ENCODE measurements around the gene SYNM.

DNA sequence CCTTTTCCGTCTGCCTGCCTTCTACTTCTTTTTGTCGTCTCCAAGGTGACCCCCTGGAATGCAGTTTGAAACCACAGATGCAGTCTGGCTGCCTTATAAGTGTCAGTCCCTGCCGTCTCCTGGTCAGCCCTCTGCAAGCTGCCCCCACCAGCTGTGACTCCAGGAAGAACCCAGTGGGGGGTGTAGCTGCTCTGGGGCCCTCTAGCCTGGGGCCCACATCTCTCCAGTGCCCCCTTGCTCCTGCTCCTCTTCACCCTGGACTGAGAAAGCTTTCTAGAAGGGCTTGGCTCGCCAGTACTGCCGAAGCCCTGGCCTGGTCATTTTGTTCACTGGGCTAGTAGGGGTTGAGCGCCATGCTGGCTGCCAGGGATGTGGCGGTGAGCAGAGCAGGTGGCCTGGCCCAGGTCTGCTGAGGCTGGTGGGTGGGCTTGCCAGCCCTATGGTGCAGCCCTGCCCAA lies 21.3 kb downstream of the SYNM start:
- TF ChIP-seq, protein P1, sequence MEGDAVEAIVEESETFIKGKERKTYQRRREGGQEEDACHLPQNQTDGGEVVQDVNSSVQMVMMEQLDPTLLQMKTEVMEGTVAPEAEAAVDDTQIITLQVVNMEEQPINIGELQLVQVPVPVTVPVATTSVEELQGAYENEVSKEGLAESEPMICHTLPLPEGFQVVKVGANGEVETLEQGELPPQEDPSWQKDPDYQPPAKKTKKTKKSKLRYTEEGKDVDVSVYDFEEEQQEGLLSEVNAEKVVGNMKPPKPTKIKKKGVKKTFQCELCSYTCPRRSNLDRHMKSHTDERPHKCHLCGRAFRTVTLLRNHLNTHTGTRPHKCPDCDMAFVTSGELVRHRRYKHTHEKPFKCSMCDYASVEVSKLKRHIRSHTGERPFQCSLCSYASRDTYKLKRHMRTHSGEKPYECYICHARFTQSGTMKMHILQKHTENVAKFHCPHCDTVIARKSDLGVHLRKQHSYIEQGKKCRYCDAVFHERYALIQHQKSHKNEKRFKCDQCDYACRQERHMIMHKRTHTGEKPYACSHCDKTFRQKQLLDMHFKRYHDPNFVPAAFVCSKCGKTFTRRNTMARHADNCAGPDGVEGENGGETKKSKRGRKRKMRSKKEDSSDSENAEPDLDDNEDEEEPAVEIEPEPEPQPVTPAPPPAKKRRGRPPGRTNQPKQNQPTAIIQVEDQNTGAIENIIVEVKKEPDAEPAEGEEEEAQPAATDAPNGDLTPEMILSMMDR (IDR thresholded peaks at IDR 0.05), result no peak
- no peak for TF ChIP-seq POLR2A (IDR thresholded peaks at IDR 0.05)

All from body of pancreas (tissue), 4 donors.